DOHH2 (cell line): Measurements from ENCODE around the gene ERG.

ENCODE experiments used
- H3F3A ChIP-seq: fragments of 200-600 bp; sonication (generic), shearing (Covaris generic); 2 replicates; pipeline ENCODE4 v1.6.0; 2016; ENCODE audit warnings: antibody characterized with exemption, mild to moderate bottlenecking; ENCODE audit not compliant: control insufficient read depth, insufficient read depth
- H3K27ac ChIP-seq: fragments of 200-600 bp; sonication (generic); 2 replicates; pipeline ENCODE4 v1.5.1; 2014; ENCODE audit warnings: low read depth, mild to moderate bottlenecking, low read length, moderate library complexity
- H3K27me3 ChIP-seq: fragments of 200-600 bp; sonication (generic); 2 replicates; pipeline ENCODE4 v1.6.1; 2014; ENCODE audit warnings: mild to moderate bottlenecking, low read length, mixed read lengths; ENCODE audit not compliant: control insufficient read depth
- H3K36me3 ChIP-seq: fragments of 200-600 bp; sonication (generic); 2 replicates; pipeline ENCODE4 v1.6.1; 2014; ENCODE audit warnings: mild to moderate bottlenecking, low read length, moderate library complexity, mixed read lengths; ENCODE audit not compliant: control insufficient read depth
- H3K4me1 ChIP-seq: fragments of 200-600 bp; sonication (generic); 2 replicates; pipeline ENCODE4 v1.6.1; 2014; ENCODE audit warnings: mild to moderate bottlenecking, low read length, mixed read lengths; ENCODE audit not compliant: control insufficient read depth
- H3K4me2 ChIP-seq: fragments of 200-600 bp; sonication (generic); 2 replicates; pipeline ENCODE4 v1.6.0; 2014; ENCODE audit warnings: mild to moderate bottlenecking, low read length, moderate library complexity
- H3K4me3 ChIP-seq: fragments of 200-600 bp; sonication (generic); 2 replicates; pipeline ENCODE4 v1.5.1; 2014; ENCODE audit warnings: mild to moderate bottlenecking, low read length, mixed read lengths
- H3K79me2 ChIP-seq: fragments of 200-600 bp; sonication (generic); 2 replicates; pipeline ENCODE4 v1.6.1; 2014; ENCODE audit warnings: mild to moderate bottlenecking, low read length, mixed read lengths; ENCODE audit not compliant: control insufficient read depth
- H3K9me2 ChIP-seq: fragments of 200-600 bp; sonication (generic); replicated peaks from 2 replicates; pipeline ENCODE4 v1.6.1; 2014; ENCODE audit warnings: mild to moderate bottlenecking, low read length, mixed read lengths; ENCODE audit not compliant: control insufficient read depth
- H3K9me3 ChIP-seq: fragments of 200-600 bp; sonication (generic); 2 replicates; pipeline ENCODE4 v1.6.1; 2014; ENCODE audit warnings: antibody characterized with exemption, low read length, mixed read lengths; ENCODE audit not compliant: control insufficient read depth, insufficient read depth
- H4K20me1 ChIP-seq: fragments of 200-600 bp; sonication (generic); 2 replicates; pipeline ENCODE4 v1.6.0; 2014; ENCODE audit warnings: low read depth, mild to moderate bottlenecking, antibody characterized with exemption, low read length, moderate library complexity; ENCODE audit not compliant: control insufficient read depth, insufficient read depth
- EZH2phosphoT487 ChIP-seq: fragments of 200-600 bp; sonication (generic); IDR thresholded peaks from 2 replicates; pipeline ENCODE4 v1.6.1; 2017; ENCODE audit warnings: borderline replicate concordance, mild to moderate bottlenecking, antibody characterized with exemption, low read length, moderate library complexity, mixed read lengths
- TF ChIP-seq, protein P1 (sequence below): fragments of 200-600 bp; sonication (generic); IDR thresholded peaks from one replicate; pipeline ENCODE4 v1.5.1; 2014; ENCODE audit warnings: antibody characterized with exemption, mild to moderate bottlenecking, low read depth, low read length; ENCODE audit not compliant: poor library complexity, severe bottlenecking

Gene ERG

DNA sequence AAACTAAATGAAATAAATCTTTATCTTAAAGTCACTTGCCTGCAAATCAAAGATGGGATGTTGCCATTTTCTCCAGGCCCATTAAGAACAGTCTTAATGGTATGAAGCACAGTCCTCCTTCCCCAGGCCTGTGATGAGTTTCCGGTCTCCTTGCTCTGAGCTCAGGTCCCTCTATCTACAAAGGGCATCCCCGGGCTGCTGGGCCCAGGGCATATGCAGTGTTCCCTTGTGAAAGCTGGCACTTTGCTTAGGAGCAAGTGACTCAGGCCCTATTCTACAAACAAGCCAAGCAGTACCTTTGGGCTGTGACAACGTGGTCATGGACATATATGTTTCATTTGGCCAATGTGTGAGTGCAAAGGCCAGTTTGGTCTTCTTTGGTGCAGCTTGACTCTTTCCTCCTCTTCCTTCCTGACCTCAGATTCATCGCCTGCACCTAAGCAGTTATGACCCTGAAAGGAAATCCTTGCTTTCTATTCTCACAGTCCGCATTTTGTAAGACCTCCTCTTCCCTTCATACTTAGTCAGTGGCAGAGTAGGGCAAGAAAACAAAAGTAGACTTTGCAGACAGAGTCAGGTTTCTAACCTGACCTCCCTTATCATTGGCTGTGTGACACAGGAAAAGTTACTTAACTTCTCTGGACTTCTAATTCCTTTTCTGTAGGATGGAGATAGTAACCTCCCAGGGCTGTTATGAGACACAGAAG is 109.5 kb downstream of the ERG start:
- peaks cover 24% of the 10 kb centered on the region for H3K27me3 ChIP-seq
- no peaks in the 10 kb centered on the region for H3K9me2 ChIP-seq
- TF ChIP-seq, protein P1, sequence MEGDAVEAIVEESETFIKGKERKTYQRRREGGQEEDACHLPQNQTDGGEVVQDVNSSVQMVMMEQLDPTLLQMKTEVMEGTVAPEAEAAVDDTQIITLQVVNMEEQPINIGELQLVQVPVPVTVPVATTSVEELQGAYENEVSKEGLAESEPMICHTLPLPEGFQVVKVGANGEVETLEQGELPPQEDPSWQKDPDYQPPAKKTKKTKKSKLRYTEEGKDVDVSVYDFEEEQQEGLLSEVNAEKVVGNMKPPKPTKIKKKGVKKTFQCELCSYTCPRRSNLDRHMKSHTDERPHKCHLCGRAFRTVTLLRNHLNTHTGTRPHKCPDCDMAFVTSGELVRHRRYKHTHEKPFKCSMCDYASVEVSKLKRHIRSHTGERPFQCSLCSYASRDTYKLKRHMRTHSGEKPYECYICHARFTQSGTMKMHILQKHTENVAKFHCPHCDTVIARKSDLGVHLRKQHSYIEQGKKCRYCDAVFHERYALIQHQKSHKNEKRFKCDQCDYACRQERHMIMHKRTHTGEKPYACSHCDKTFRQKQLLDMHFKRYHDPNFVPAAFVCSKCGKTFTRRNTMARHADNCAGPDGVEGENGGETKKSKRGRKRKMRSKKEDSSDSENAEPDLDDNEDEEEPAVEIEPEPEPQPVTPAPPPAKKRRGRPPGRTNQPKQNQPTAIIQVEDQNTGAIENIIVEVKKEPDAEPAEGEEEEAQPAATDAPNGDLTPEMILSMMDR: no peak
- no peaks in the 10 kb centered on the region for H4K20me1 ChIP-seq
- H3K79me2 ChIP-seq: no peaks in the 10 kb centered on the region
- no peaks in the 10 kb centered on the region for H3K4me1 ChIP-seq
- no peak overlapping the region for H3K4me2 ChIP-seq
- no peak overlapping the region for H3K4me3 ChIP-seq
- no peaks in the 10 kb centered on the region for H3F3A ChIP-seq
- no peaks in the 10 kb centered on the region for H3K9me3 ChIP-seq
- no peaks in the 10 kb centered on the region for H3K36me3 ChIP-seq
- no peak overlapping the region for H3K27ac ChIP-seq

DNA sequence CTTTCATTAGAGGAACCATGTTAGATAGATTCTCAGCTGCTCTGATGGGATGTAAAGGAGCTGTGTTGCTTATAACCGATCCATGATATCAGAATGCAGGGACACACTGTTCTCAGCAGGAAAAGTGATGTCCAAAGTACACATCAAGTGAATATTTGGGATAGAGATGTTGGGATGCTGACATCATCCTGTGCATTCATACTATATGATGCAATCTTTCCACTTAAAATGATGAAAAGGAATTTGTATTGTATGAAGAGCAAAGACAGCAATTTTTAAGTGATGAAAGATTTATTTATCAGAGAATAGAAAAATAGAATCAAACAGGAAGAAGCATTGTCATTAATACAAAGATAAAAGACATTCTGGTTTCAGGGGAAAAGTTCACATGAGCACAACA is 110.1 kb downstream of the ERG start:
- H3K27me3 ChIP-seq: peaks cover 24% of the 10 kb centered on the region
- H3K79me2 ChIP-seq: no peaks in the 10 kb centered on the region
- H3K4me3 ChIP-seq: no peak overlapping the region
- no peaks in the 10 kb centered on the region for H3K9me2 ChIP-seq
- no peaks in the 10 kb centered on the region for H3F3A ChIP-seq
- no peaks in the 10 kb centered on the region for H3K36me3 ChIP-seq
- H3K9me3 ChIP-seq: no peaks in the 10 kb centered on the region
- TF ChIP-seq, protein P1: no peak
- TF ChIP-seq EZH2phosphoT487: no peak
- H3K4me2 ChIP-seq: no peak overlapping the region
- no peaks in the 10 kb centered on the region for H4K20me1 ChIP-seq
- no peaks in the 10 kb centered on the region for H3K4me1 ChIP-seq
- no peak overlapping the region for H3K27ac ChIP-seq

DNA sequence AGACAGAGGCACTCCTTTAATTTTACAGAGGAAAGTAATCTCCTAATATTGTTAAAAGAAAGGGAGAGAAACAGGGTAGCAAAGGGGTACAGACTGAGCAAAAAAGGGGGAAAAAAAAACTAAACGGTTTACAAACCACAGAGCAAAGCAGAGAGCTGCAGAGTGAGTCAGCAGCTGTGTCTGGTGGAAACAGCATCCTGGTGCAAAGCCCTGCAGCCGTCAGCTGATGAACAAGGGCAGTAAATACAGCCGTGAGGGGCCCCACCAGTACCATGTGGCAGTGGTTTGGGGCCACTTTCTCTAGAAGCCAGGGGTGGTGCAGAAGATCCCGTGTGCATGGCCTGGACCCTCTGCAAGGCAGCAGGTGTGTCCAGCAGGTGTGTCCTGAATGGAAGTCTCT is 111.3 kb downstream of the ERG start:
- no peaks in the 10 kb centered on the region for H3F3A ChIP-seq
- TF ChIP-seq EZH2phosphoT487: no peak
- TF ChIP-seq, protein P1: no peak
- H3K27me3 ChIP-seq: peaks cover 24% of the 10 kb centered on the region
- H3K27ac ChIP-seq: no peak overlapping the region
- H3K36me3 ChIP-seq: no peaks in the 10 kb centered on the region
- H3K9me3 ChIP-seq: no peaks in the 10 kb centered on the region
- no peaks in the 10 kb centered on the region for H3K79me2 ChIP-seq
- no peaks in the 10 kb centered on the region for H3K9me2 ChIP-seq
- H4K20me1 ChIP-seq: no peaks in the 10 kb centered on the region
- H3K4me1 ChIP-seq: no peaks in the 10 kb centered on the region
- no peak overlapping the region for H3K4me3 ChIP-seq
- H3K4me2 ChIP-seq: no peak overlapping the region
